MM.1S (cell line): ENCODE results near the gene GXYLT1.

Source experiments
- CTCF ChIP-seq: fragments of 300-600 bp; sonication (generic); IDR thresholded peaks from 2 replicates; pipeline ENCODE4 v1.5.1; 2016; ENCODE audit warnings: antibody characterized with exemption, low read length, mixed read lengths
- EZH2 ChIP-seq: fragments of 300-600 bp; sonication (generic); optimal IDR thresholded peaks from 2 replicates; pipeline ENCODE3; 2017; ENCODE audit warnings: low read depth, mild to moderate bottlenecking, antibody characterized with exemption, low read length, mixed read lengths

DNA sequence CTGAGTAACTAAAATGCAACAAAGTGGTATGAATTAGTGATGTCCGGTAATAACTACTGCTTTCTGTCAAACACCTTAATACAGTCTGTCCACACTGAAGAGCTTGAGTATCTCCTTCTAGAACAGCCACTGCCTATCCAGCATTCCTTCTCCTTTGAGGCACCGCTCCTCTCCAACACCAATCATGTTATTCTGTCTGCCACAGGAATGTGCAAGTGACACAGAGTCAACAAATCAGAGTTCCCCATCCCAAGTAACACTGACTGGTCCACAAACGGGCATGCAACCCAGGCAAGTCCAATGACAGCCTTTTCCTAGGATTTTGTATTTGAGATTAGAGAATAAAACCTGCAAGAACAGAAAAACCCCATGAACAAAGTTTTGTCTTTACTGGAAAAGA lies 3.8 kb downstream of the GXYLT1 start:
- TF ChIP-seq CTCF (no peak), EZH2 (no peak)
